Raji (cell line): ENCODE data around the gene FARP1.

Experiments used
- POLR2A ChIP-seq: IDR thresholded peaks from 2 replicates; pipeline ENCODE4 v1.6.1; 2011; ENCODE audit warnings: low read depth, low read length, control low read depth; ENCODE audit not compliant: insufficient read depth

The FARP1 gene

GRCh38 chr13:98123176-98123575, 19.7 kb upstream of the FARP1 start:
- TF ChIP-seq POLR2A, result no peak

GRCh38 chr13:98129059-98129746, 13.7 kb upstream of the FARP1 start:
- TF ChIP-seq POLR2A, result no peak

GRCh38 chr13:98133946-98134345, 8.9 kb upstream of the FARP1 start:
- no peak for TF ChIP-seq POLR2A

- TF ChIP-seq POLR2A, result no peak
Observed at GRCh38 chr13:98134901-98135300, 8.0 kb upstream of the FARP1 start.

- no peak for TF ChIP-seq POLR2A
Observed at GRCh38 chr13:98141091-98141490, 1.8 kb upstream of the FARP1 start.

- TF ChIP-seq POLR2A, result no peak
Observed at GRCh38 chr13:98141509-98142379, 1.1 kb upstream of the FARP1 start.

GRCh38 chr13:98143157-98143553, 261 bp downstream of the FARP1 start:
- TF ChIP-seq POLR2A, result no peak

- no peak for TF ChIP-seq POLR2A
Observed at GRCh38 chr13:98143601-98144026, 720 bp downstream of the FARP1 start.

GRCh38 chr13:98144027-98144741, 1.3 kb downstream of the FARP1 start:
- TF ChIP-seq POLR2A, result no peak

- no peak for TF ChIP-seq POLR2A
Observed at GRCh38 chr13:98144801-98145350, 2.0 kb downstream of the FARP1 start.

- TF ChIP-seq POLR2A, result no peak
Observed at GRCh38 chr13:98147521-98147920, 4.6 kb downstream of the FARP1 start.

GRCh38 chr13:98150832-98151479, 8.1 kb downstream of the FARP1 start:
- no peak for TF ChIP-seq POLR2A

- TF ChIP-seq POLR2A, result no peak
Observed at GRCh38 chr13:98155475-98156109, 12.7 kb downstream of the FARP1 start.

GRCh38 chr13:98156259-98156658, 13.4 kb downstream of the FARP1 start:
- TF ChIP-seq POLR2A, result no peak
